ENCODE results near the gene RGS19. TPM values are rescaled to one million over a fixed set of nuclear protein-coding genes. Genes with fewer than 3 reads are reported as not detected.
A peak's percentile ranks its signal among the peaks of the same experiment; 100 is the strongest.

Gene RGS19
- total RNA-seq, 4 donors from 2014 or later = 4.6 to 38.8 (median 6.7) TPM

DNA sequence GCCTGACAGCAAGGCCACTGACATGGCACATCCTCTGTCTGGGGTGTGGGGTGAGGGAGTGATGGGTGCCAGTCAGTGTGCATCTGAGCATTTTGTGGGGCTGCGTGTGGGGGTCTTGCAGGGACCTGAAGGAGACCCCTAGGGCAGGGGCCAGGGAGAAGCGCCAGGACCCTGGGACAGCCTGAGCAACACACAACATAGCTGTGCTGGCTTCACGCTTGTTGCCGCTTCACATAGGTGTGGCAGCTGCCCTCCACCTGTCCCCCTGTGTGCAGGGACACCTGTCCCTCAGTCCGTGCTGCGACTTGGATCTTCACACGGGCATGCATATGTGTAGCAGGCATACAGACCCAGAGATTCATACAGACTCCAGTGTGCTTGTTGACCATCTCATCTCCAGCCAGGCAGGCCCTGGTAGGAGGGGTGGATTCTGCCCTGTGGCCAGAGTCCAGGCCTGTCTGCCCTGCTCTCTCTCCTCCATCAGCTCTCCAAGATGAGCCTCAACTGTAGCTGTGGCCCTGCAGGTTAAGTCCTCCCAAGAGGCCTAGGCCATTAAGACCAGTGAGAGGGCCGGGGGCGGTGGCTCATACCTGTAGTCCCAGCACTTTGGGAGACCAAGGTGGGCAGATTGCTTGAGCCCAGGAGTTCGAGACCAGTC, 31.2 kb upstream of the RGS19 start:
- intact Hi-C loops (cut with DNase I; ENCODE audit: low total_unique reads) = no loop called here

DNA sequence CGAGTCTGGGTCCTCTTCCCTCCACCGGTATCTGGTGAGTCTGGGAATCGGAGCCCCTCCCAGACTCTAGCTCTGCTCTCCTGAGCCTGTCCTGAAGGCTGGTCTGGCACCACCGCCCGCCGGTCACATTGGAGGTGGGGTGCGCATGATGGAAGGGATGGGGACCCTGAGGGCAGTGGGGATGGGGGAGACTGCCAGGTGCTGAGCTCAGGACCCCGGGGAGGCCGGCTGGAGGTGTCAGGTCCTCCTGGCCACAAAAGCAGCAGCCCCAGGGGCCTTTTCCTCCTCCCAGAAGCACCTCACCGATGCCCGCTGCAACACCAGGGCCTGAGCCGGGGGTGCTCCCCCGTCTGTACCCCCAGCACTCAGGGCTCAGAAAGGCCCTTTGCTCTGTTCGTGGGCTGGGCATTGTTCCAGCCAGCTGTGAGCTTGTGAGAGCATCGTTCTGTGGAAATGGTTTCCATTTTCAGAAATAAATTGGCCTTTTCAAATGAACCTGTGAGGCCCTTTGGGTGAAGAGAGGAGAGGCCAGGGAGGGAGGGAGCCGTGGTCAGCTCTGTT, 30.6 kb upstream of the RGS19 start:
- Histone ChIP-seq H3K36me3 (no peaks in the 10 kb centered on the region), H3K9me3 (no peaks in the 10 kb centered on the region), H3K4me1 (no peaks in the 10 kb centered on the region), H3K27me3 (no peaks in the 10 kb centered on the region), H3K27ac (no peak overlapping the region), H3K4me3 (no peak overlapping the region)
- intact Hi-C loops (cut with DNase I; ENCODE audit: low total_unique reads) = no loop called here
- TF ChIP-seq POLR2A (IDR thresholded peaks at IDR 0.05) = no peak
- TF ChIP-seq, protein P1, sequence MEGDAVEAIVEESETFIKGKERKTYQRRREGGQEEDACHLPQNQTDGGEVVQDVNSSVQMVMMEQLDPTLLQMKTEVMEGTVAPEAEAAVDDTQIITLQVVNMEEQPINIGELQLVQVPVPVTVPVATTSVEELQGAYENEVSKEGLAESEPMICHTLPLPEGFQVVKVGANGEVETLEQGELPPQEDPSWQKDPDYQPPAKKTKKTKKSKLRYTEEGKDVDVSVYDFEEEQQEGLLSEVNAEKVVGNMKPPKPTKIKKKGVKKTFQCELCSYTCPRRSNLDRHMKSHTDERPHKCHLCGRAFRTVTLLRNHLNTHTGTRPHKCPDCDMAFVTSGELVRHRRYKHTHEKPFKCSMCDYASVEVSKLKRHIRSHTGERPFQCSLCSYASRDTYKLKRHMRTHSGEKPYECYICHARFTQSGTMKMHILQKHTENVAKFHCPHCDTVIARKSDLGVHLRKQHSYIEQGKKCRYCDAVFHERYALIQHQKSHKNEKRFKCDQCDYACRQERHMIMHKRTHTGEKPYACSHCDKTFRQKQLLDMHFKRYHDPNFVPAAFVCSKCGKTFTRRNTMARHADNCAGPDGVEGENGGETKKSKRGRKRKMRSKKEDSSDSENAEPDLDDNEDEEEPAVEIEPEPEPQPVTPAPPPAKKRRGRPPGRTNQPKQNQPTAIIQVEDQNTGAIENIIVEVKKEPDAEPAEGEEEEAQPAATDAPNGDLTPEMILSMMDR (IDR thresholded peaks at IDR 0.05) = no peak
- DNase-seq = no peak

More for the DNA sequence above, 31.2 kb upstream of the RGS19 start:
- Histone ChIP-seq H3K27me3 (no peaks in the 10 kb centered on the region), H3K4me3 (no peak overlapping the region), H3K9me3 (no peaks in the 10 kb centered on the region), H3K4me1 (no peaks in the 10 kb centered on the region), H3K27ac (no peak overlapping the region), H3K36me3 (no peaks in the 10 kb centered on the region)
- no peak for DNase-seq
- no peak for TF ChIP-seq POLR2A (IDR thresholded peaks at IDR 0.05)
- TF ChIP-seq, protein P1 (IDR thresholded peaks at IDR 0.05) = no peak

DNA sequence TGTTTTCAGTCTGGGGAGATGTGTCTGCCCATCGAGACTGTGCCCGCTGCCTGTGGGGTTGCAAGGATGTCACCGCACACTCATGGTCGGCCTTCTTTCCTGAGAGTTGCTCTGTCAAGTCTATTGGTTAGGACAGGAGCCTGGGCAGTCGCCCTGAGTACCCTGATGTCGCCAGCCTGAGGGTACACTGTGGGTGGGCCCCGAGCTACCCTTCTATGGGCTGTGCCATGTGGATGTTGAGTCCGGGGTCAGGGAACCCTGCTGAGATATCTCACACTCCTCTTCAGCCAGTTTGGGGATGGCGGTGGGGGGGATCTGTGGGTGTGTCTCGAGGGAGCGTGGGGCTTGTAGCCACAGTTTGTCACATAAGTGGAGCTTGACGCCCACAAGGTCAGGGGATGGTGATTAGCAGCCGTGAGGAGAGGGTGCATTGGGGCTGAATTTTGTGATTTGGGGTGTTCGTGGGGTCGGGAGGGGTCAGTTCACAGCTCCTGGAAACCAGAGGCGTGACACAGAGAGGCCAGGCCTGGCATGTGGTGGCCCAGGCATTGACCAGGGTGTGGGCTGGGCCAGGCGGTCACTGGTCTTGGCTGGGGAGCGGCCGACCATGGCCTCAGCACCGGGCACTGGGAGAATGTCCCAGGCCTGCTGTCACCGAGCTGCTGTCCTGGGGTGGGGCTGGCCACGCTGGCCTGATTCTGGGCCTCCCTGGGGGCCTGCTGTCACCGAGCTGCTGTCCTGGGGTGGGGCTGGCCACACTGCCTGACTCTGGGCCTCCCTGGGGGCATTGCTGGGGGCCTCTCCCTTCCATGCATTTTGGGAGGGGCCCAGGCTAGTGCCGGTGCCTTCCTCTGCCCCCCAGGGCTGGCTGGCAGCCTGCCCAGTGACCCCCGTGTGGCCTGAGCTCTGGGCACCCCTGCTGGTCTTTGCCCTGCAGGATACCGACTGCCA, 29.7 kb upstream of the RGS19 start:
- no peaks in the 10 kb centered on the region for H3K27me3 ChIP-seq
- H3K27ac ChIP-seq = no peak overlapping the region
- H3K9me3 ChIP-seq = no peaks in the 10 kb centered on the region
- no peaks in the 10 kb centered on the region for H3K36me3 ChIP-seq
- TF ChIP-seq, protein P1 (IDR thresholded peaks at IDR 0.05) = no peak
- TF ChIP-seq POLR2A (IDR thresholded peaks at IDR 0.05) = no peak
- DNase-seq = peak; percentile 5 to 8
- H3K4me3 ChIP-seq = no peak overlapping the region
- no peaks in the 10 kb centered on the region for H3K4me1 ChIP-seq
- intact Hi-C loops (cut with DNase I; ENCODE audit: low total_unique reads) = no loop called here

DNA sequence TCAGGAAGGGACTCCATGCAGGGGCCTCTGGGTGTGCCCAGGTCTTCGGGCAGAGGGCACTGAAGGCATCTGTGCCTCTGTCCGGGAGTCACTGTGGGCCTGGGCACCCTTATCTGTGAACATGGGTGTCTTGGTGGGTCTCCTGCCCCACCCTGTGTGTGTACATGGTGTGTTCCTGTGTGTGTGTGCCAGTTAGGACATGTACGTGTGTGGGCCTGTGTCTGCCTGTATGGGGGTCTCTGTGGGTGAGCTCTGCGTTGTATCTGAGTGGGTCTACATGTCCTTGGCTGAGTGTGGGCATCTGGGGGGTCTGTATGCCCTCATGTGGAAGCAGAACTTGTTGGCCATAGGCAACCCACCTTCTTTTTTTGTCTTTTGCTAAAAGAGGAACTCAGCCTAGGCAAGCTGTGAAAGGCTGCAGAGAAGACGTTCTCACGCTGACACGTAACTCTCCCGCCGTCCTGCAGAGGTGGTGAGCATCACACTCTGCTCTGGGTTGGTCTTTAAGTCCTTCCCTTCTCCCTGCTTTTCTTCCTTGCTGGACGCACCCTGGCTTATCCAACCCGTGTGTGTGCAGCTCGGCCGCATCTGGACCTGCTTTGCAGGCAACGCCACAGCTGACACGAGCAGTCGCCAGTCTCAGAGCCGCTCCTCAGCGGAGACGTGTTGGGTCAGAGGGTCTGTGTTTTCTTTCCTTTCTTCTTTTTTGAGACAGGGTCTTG, 28.6 kb upstream of the RGS19 start:
- no peak for TF ChIP-seq POLR2A (IDR thresholded peaks at IDR 0.05)
- TF ChIP-seq, protein P1 (IDR thresholded peaks at IDR 0.05) = no peak
- H3K27me3 ChIP-seq = peaks cover 0 to 2% of the 10 kb centered on the region in 2 donors
- H3K9me3 ChIP-seq = no peaks in the 10 kb centered on the region
- no peaks in the 10 kb centered on the region for H3K4me1 ChIP-seq
- no peak overlapping the region for H3K4me3 ChIP-seq
- H3K27ac ChIP-seq = no peak overlapping the region
- no peak for DNase-seq
- intact Hi-C loops (cut with DNase I; ENCODE audit: low total_unique reads) = no loop called here
- H3K36me3 ChIP-seq = no peaks in the 10 kb centered on the region
